HepG2 (cell line): ENCODE results near the gene NIN.

Experiments used
- ZNF331 ChIP-seq: sonication (generic); formaldehyde crosslinking; IDR thresholded peaks from 2 replicates; pipeline ENCODE4 v1.4.0; 2020; ENCODE audit warnings: missing genetic modification reagents
- ZNF800 ChIP-seq: sonication (generic); formaldehyde crosslinking; IDR thresholded peaks from 2 replicates; pipeline ENCODE4 v1.4.0; 2020; ENCODE audit warnings: missing genetic modification reagents
- TF ChIP-seq, protein P1 (sequence below): sonication (generic); formaldehyde crosslinking; IDR thresholded peaks from 2 replicates; pipeline ENCODE4 v1.5.0; 2020; ENCODE audit warnings: mild to moderate bottlenecking, missing genetic modification reagents, borderline replicate concordance

- no peak for TF ChIP-seq ZNF800 (CRISPR knock-in tag)
- no peak for TF ChIP-seq ZNF331 (CRISPR knock-in tag)
- TF ChIP-seq, protein P1, sequence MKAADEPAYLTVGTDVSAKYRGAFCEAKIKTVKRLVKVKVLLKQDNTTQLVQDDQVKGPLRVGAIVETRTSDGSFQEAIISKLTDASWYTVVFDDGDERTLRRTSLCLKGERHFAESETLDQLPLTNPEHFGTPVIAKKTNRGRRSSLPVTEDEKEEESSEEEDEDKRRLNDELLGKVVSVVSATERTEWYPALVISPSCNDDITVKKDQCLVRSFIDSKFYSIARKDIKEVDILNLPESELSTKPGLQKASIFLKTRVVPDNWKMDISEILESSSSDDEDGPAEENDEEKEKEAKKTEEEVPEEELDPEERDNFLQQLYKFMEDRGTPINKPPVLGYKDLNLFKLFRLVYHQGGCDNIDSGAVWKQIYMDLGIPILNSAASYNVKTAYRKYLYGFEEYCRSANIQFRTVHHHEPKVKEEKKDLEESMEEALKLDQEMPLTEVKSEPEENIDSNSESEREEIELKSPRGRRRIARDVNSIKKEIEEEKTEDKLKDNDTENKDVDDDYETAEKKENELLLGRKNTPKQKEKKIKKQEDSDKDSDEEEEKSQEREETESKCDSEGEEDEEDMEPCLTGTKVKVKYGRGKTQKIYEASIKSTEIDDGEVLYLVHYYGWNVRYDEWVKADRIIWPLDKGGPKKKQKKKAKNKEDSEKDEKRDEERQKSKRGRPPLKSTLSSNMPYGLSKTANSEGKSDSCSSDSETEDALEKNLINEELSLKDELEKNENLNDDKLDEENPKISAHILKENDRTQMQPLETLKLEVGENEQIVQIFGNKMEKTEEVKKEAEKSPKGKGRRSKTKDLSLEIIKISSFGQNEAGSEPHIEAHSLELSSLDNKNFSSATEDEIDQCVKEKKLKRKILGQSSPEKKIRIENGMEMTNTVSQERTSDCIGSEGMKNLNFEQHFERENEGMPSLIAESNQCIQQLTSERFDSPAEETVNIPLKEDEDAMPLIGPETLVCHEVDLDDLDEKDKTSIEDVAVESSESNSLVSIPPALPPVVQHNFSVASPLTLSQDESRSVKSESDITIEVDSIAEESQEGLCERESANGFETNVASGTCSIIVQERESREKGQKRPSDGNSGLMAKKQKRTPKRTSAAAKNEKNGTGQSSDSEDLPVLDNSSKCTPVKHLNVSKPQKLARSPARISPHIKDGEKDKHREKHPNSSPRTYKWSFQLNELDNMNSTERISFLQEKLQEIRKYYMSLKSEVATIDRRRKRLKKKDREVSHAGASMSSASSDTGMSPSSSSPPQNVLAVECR (CRISPR knock-in tag) = no peak
These were observed 35.8 kb downstream of the NIN start for GRCh38 chr14:50795142-50795541.
